CD4-positive, alpha-beta T cell treated with Interleukin-21 for 1 hour (primary cell): ENCODE measurements around the gene PPP4R2.

Experiments used
- DNase-seq: peaks from one replicate; pipeline ENCODE4 v3.0.0-alpha.2; 2020

PPP4R2 gene

GRCh38 chr3:72996473-72997333, at the start of gene PPP4R2:
TSS of gene PPP4R2 (plus strand) at chr3:72996811. CDS start at chr3:72997038, 227 bp downstream.
- DNase-seq: peak; percentile 93

- DNase-seq: no peak
These were observed 48.7 kb upstream of the PPP4R2 start for GRCh38 chr3:72947715-72948490.

GRCh38 chr3:72949016-72949415, 47.6 kb upstream of the PPP4R2 start:
- no peak for DNase-seq

GRCh38 chr3:72950372-72950771, 46.2 kb upstream of the PPP4R2 start:
- no peak for DNase-seq

GRCh38 chr3:72950801-72951200, 45.8 kb upstream of the PPP4R2 start:
- no peak for DNase-seq

- DNase-seq: no peak
These were observed 45.3 kb upstream of the PPP4R2 start for GRCh38 chr3:72951259-72951722.

- DNase-seq: no peak
These were observed 43.2 kb upstream of the PPP4R2 start for GRCh38 chr3:72953325-72953956.

GRCh38 chr3:72957297-72957696, 39.3 kb upstream of the PPP4R2 start:
- DNase-seq: no peak

- DNase-seq: no peak
These were observed 37.3 kb upstream of the PPP4R2 start for GRCh38 chr3:72959336-72959735.

- DNase-seq: peak; percentile 23
These were observed 35.6 kb upstream of the PPP4R2 start for GRCh38 chr3:72960812-72961518.

GRCh38 chr3:72961752-72962151, 34.9 kb upstream of the PPP4R2 start:
- no peak for DNase-seq

GRCh38 chr3:72962317-72962716, 34.3 kb upstream of the PPP4R2 start:
- DNase-seq: no peak

- peak; percentile 7 for DNase-seq
These were observed 32.0 kb upstream of the PPP4R2 start for GRCh38 chr3:72964633-72965032.

- no peak for DNase-seq
These were observed 28.3 kb upstream of the PPP4R2 start for GRCh38 chr3:72968266-72968664.

GRCh38 chr3:72969766-72970165, 26.8 kb upstream of the PPP4R2 start:
- DNase-seq: no peak

GRCh38 chr3:72970942-72971341, 25.7 kb upstream of the PPP4R2 start:
- no peak for DNase-seq

- no peak for DNase-seq
These were observed 23.9 kb upstream of the PPP4R2 start for GRCh38 chr3:72972706-72973030.

- no peak for DNase-seq
These were observed 23.4 kb upstream of the PPP4R2 start for GRCh38 chr3:72973031-72973723.

GRCh38 chr3:72973786-72974185, 22.8 kb upstream of the PPP4R2 start:
- no peak for DNase-seq

GRCh38 chr3:72974956-72975355, 21.7 kb upstream of the PPP4R2 start:
- no peak for DNase-seq

GRCh38 chr3:72976281-72976741, 20.3 kb upstream of the PPP4R2 start:
- no peak for DNase-seq
